HUES64 (cell line): Measurements from ENCODE around the gene TRAF1.

ENCODE experiments used
- H3K27ac ChIP-seq: 2 replicates; pipeline ENCODE4 v1.7.0; 2013; ENCODE audit warnings: low read depth, low read length, inconsistent platforms
- H3K27me3 ChIP-seq: 2 replicates; pipeline ENCODE4 v1.6.1; 2013; ENCODE audit warnings: mild to moderate bottlenecking, low read length; ENCODE audit not compliant: insufficient read depth
- H3K36me3 ChIP-seq: 2 replicates; pipeline ENCODE4 v1.6.1; 2013; ENCODE audit warnings: mild to moderate bottlenecking, low read length; ENCODE audit not compliant: insufficient read depth
- H3K4me1 ChIP-seq: 2 replicates; pipeline ENCODE4 v1.6.1; 2013; ENCODE audit warnings: mild to moderate bottlenecking, low read length, moderate library complexity; ENCODE audit not compliant: insufficient read depth
- H3K4me3 ChIP-seq: 2 replicates; pipeline ENCODE4 v1.5.1; 2013; ENCODE audit warnings: mild to moderate bottlenecking, low read length, moderate library complexity
- H3K9ac ChIP-seq: 2 replicates; pipeline ENCODE4 v1.6.1; 2013; ENCODE audit warnings: mild to moderate bottlenecking, low read depth, low read length
- H3K9me3 ChIP-seq: 2 replicates; pipeline ENCODE4 v1.6.1; 2013; ENCODE audit warnings: low read depth, low read length; ENCODE audit not compliant: insufficient read depth
- WGBS: fragments of 150-250, 120-280 bp; methylation state at CpG from one replicate; pipeline ENCODE4 v1.1.7; 2013; ENCODE audit warnings: missing lambda C conversion rate; 5-methylcytosine and 5-hydroxymethylcytosine counted together

TRAF1 gene

DNA sequence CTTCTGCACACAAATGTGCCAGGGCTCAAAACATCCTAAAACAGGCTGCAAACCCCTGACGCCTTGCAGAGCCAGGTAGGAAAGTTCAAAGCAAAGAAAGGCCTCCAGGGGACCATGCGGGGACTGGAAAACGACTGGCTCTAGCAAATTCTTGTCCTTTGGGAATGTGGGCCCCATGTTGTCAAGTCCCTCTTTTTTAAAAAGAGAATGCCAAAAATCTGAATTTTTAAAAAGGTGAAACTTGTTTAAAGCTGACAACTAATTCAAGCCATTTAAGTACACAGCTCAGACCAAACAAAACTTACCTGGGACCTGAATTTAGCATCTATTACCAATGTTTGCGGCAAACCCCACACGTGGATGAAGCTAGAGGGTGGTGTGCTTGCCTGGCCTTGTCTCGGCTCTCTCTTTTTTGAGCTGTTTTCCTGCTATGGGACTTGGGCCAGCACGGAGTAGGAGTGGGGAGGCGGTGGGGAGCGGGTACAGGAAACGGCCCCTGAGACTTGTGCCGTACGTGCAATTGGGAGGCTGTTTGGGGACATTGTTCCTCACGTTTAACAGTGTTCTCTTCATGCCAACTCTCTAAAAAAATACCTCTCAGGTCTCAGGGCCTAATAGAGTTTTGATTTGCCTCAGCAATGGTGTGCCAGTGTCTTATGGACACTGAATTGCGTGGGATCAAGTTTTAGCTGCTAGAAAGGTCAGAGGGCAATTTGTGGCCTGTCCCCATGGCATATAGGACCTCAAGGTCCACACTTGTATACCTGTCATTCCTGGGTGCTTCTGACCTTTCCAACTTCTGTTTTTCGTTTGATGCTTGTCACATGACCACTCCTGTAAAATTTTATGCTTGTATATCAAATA, 34.5 kb downstream of the TRAF1 start:
- Histone ChIP-seq H3K4me3 (no peak overlapping the region), H3K9ac (no peak overlapping the region), H3K9me3 (no peaks in the 10 kb centered on the region), H3K27me3 (peaks cover 23% of the 10 kb centered on the region), H3K36me3 (no peaks in the 10 kb centered on the region), H3K27ac (no peak overlapping the region), H3K4me1 (no peaks in the 10 kb centered on the region; the same call in 1 of the 2 replicates)
- 86% methylated on average over 15 of the region's 15 CpGs for WGBS

DNA sequence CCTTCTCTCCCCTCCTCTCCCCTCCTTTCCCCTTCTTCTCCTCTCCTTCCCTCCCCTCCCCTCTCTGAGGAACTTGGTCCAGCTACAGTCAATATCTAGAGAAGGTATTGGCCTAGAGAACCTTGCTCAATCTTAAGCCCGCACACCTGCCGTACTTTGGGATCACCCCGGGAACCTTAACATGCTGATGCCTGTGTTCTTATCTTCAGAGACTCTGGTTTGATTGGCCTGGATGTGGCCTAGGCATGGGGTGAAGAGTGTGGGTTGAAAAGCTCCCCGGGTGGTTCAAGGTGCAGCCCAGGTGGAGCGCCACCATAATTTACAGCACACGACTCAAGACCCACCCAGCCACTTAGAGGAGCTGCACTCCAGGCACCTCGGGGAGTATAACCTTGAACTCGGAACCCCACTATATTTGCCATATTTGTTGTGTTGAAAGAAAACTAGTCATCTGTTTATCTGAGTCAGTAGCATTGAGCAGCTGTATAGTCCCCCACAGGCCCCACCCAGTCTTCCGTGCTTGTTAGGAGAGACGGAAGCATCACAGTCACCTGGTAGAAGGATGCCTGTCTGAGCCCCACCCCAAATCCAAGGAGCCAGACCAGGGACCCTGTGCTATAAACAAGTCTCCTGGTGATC, 35.2 kb downstream of the TRAF1 start:
- Histone ChIP-seq H3K9ac (no peak overlapping the region), H3K27ac (no peak overlapping the region), H3K9me3 (no peaks in the 10 kb centered on the region), H3K4me1 (no peaks in the 10 kb centered on the region; the same call in 1 of the 2 replicates), H3K27me3 (peaks cover 23% of the 10 kb centered on the region), H3K4me3 (no peak overlapping the region), H3K36me3 (no peaks in the 10 kb centered on the region)
- 93% methylated on average over 9 of the region's 10 CpGs for WGBS

DNA sequence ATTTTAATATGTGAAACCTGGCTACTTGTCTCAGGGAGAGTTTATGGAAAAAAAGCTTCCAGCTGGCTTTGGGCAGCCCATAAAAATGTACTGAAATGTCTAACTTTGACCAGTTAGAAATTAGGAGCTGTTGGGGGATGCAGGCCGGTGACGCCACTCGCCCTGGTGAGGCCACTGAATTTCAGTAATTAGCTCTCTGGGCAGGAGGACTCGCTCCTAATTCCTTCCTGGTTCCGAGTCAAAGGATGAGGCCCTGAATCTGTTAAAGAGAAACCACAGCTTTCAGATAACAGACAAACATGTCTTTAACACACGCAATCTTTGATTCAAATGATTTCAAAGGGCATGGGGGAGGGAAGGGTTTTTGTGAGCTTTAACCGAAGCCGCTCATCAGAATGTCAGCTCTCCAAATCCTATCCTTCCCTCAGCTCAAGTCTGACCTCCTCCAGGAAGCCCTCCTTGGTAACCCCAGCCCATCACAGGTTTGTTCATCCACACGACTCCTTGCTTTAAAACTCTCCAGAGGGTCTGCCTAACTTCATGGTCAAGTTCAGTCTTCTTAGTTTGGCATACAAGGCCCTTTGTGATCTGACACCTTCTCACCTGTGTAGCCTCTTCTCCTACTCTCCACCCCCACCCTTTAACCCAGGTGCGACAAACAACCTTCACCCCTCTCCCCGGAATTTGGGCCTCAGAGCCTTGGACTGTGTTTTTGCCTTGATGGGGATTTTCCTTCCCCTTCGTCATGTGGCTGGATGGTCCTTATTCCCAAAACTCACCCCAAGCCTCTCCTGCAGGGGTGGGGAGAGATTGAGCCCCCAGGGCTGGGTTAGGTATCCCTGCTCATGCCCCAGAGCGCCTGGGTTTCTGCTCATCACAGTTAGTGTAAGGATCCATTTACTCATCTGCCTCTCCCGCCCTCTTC, 36.0 kb downstream of the TRAF1 start:
- no peak overlapping the region for H3K9ac ChIP-seq
- H3K9me3 ChIP-seq = no peaks in the 10 kb centered on the region
- H3K27me3 ChIP-seq = peaks cover 23% of the 10 kb centered on the region
- no peaks in the 10 kb centered on the region for H3K36me3 ChIP-seq
- no peaks in the 10 kb centered on the region; the same call in 1 of the 2 replicates for H3K4me1 ChIP-seq
- H3K4me3 ChIP-seq = no peak overlapping the region
- 78% methylated on average over 13 of the region's 14 CpGs for WGBS
- H3K27ac ChIP-seq = no peak overlapping the region

DNA sequence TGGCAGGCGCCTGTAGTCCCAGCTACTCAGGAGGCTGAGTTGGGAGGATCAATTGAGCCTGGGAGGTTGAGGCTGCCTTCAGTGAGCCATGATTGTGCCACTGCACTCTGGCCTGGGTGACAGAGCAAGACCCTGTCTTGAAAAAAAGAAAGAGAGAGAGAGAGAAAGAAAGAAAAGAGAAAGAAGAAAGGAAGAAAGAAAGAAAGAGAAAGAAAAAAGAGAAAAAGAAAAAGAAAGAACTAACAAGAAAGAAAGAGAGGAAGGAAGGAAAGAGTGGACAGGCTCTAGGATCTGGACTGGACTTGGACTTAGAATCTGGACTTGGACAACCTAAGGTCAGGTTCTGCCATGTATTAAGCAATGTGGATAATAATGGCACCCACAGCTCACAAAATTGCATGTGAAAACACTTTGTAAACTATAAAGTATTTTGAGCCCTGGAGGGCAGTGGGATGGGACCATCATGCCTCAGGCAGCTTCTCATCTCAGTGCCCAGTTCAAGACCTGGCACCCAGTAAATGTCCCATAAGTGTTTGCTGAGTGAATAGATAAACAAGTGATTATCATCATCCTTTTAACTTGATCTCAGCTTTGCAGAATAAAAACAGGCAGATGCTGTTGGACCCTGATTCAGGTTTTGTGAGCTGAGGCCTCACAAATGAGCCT, 36.9 kb downstream of the TRAF1 start:
- Histone ChIP-seq H3K9me3 (no peaks in the 10 kb centered on the region), H3K4me3 (no peak overlapping the region), H3K4me1 (no peaks in the 10 kb centered on the region; the same call in 1 of the 2 replicates), H3K36me3 (no peaks in the 10 kb centered on the region), H3K27ac (no peak overlapping the region), H3K9ac (no peak overlapping the region), H3K27me3 (peaks cover 15% of the 10 kb centered on the region)
- 93% methylated on average over 1 of the region's 1 CpG for WGBS

DNA sequence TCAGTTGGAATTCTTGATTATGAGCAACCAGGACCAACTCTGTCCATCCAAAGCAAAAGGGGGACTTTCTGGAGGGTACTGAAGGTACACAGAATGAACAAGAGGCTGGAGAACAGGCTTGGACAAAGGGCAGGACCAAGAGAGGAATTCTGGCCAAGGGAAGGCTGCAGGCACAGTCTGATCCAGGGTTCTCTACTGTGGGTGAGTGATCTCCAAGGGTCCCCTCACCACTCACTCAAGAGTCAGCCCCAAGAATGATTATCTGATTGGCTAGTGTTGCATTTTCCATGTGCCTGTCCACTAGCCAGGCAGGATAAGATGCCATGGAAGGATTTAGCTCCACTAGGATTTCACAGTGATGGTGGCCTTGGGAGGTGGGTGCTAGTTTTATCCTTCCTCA, 38.0 kb downstream of the TRAF1 start:
- H3K36me3 ChIP-seq = no peaks in the 10 kb centered on the region
- H3K27me3 ChIP-seq = peaks cover 5% of the 10 kb centered on the region
- no peak overlapping the region for H3K27ac ChIP-seq
- no peak overlapping the region for H3K4me3 ChIP-seq
- no peak overlapping the region for H3K9ac ChIP-seq
- no peaks in the 10 kb centered on the region; the same call in 1 of the 2 replicates for H3K4me1 ChIP-seq
- H3K9me3 ChIP-seq = no peaks in the 10 kb centered on the region

DNA sequence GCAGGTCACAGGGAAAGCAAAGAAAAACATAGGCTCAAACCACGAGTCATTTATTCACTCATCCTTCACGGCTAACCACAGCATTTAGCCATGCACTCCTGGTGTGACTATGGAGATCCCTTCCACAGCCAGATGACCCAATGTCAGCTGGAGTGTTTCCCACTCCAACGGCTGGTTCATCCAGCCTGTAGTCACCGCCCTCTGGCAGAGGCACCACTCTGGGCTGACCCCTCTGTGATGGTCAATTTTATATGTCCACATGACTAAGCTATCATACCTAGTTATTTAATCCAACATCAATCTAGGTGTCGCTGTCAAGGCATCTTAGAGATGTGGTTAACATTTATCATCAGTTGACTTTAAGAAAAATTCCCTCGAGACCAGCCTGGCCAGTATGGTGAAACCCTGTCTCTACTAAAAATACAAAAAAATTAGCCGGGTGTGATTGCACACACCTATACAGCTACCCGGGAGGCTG, 40.1 kb downstream of the TRAF1 start:
- Histone ChIP-seq H3K4me3 (no peak overlapping the region), H3K4me1 (no peaks in the 10 kb centered on the region; the same call in 1 of the 2 replicates), H3K27me3 (no peaks in the 10 kb centered on the region; the same call in 1 of the 2 replicates), H3K27ac (no peak overlapping the region), H3K36me3 (no peaks in the 10 kb centered on the region), H3K9ac (no peak overlapping the region), H3K9me3 (no peaks in the 10 kb centered on the region)
- 90% methylated on average over 8 of the region's 8 CpGs for WGBS

DNA sequence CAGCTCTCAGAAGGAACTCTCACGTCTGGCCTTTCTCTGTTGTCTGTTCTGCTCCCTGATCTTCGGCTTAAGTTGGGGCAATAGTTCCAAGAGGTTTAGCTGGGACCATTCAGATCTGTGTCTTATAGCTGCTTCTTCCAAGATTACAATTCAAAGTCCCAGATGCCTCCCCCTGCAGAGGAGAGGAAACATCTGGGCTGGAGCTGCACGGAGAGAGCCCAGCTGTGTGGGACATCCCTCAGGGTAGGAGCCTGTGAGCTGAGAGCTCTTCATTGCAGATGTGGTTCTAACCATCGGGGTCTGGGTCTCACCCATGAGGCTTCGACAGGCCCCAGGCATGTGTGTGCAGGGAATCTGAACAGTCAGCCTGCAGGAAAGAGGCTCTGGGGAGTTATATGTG, 40.6 kb downstream of the TRAF1 start:
- Histone ChIP-seq H3K9ac (no peak overlapping the region), H3K4me3 (no peak overlapping the region), H3K36me3 (no peaks in the 10 kb centered on the region), H3K27me3 (no peaks in the 10 kb centered on the region; the same call in 1 of the 2 replicates), H3K4me1 (no peaks in the 10 kb centered on the region; the same call in 1 of the 2 replicates), H3K27ac (no peak overlapping the region), H3K9me3 (no peaks in the 10 kb centered on the region)
- WGBS = 80% methylated on average over 5 of the region's 5 CpGs

DNA sequence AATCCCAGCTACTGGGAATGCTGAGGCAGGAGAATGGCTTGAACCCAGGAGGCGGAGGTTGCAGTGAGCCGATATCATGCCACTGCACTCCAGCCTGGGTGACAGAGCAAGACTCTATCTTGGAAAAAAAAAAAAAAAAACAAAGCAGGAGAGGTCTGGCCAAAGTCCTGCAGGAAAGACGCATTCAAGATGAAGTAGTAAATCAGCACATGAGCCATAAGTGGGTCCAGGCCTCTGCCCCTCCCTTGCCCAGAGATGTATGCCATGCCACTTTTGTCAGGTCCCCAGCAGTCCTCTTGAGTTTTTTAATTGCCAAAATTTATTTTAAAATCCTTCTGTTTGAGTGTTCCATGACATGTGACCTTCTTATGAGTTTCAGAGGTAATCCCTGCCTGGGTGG, 41.1 kb downstream of the TRAF1 start:
- no peaks in the 10 kb centered on the region for H3K9me3 ChIP-seq
- no peak overlapping the region for H3K9ac ChIP-seq
- H3K4me1 ChIP-seq = no peaks in the 10 kb centered on the region
- no peaks in the 10 kb centered on the region for H3K36me3 ChIP-seq
- H3K4me3 ChIP-seq = no peak overlapping the region
- H3K27ac ChIP-seq = no peak overlapping the region
- 65% methylated on average over 3 of the region's 3 CpGs for WGBS
- H3K27me3 ChIP-seq = no peaks in the 10 kb centered on the region; the same call in 1 of the 2 replicates

DNA sequence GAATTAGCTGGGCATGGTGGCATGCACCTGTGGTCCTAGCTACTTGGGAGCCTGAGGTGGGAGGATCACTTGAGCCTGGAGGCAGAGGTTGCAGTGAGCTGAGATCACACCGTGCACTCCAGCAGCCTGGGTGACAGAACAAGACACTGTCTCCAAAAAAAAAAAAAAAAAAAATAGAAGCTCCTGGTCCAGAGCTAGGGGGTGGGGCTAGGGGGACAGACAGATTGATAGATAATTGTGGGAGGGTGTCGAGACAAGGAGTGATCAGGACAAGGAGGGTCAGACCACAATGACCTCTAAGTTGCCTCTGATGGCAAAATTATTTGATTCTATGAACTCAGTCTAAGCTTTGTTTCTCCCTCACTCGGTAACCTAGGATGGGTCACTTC, 43.0 kb downstream of the TRAF1 start:
- Histone ChIP-seq H3K4me1 (no peaks in the 10 kb centered on the region), H3K27ac (no peak overlapping the region), H3K27me3 (no peaks in the 10 kb centered on the region; the same call in 1 of the 2 replicates), H3K9ac (no peak overlapping the region), H3K36me3 (no peaks in the 10 kb centered on the region), H3K9me3 (no peaks in the 10 kb centered on the region), H3K4me3 (no peak overlapping the region)
- 91% methylated on average over 3 of the region's 3 CpGs for WGBS

DNA sequence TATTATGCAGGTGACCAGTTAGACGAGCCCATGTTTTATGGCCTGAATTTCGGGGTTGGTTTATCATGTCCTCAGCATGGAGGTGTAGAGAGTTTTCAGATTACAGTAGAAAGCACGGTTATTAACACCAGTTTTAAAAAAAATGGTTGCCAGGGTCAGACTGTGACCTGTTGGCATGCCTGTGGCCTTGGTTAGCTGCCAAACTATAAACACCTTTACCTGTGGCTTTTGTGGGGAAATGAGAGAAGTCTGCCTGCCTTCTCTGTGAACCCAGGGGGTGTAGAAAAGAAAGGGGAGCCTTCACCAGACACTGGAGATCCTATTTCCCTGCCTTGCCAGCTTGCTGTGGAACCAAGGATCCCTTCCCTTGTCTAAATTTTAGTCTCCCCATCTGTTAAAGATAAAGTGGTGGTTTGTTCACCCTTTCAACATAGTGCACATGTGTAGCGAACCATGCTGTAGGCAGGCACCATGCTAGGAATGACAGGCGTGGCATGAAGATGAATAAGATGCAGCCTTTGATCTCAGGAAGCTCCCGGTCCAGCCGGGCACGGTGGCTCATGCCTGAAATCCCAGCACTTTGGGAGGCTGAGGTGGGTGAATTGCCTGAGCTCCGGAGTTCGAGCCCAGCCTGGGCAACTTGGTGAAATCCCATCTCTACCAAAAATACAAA, 43.5 kb downstream of the TRAF1 start:
- Histone ChIP-seq H3K27me3 (peaks cover 3% of the 10 kb centered on the region), H3K9ac (no peak overlapping the region), H3K27ac (no peak overlapping the region), H3K4me3 (no peak overlapping the region), H3K36me3 (no peaks in the 10 kb centered on the region), H3K4me1 (peaks cover 3% of the 10 kb centered on the region; the same call in 1 of the 2 replicates), H3K9me3 (no peaks in the 10 kb centered on the region)
- WGBS = 90% methylated on average over 10 of the region's 10 CpGs
